C4-2B (cell line): ENCODE measurements around the gene IRX5.

Source experiments
- ZFX ChIP-seq: fragments of 450-650 bp; IDR thresholded peaks from 2 replicates; pipeline ENCODE4 v1.6.1; 2017
- TF ChIP-seq, protein P1 (sequence below): fragments of 450-650 bp; conservative IDR thresholded peaks from 2 replicates; pipeline ENCODE4 v1.5.1; 2017; ENCODE audit warnings: mild to moderate bottlenecking

DNA sequence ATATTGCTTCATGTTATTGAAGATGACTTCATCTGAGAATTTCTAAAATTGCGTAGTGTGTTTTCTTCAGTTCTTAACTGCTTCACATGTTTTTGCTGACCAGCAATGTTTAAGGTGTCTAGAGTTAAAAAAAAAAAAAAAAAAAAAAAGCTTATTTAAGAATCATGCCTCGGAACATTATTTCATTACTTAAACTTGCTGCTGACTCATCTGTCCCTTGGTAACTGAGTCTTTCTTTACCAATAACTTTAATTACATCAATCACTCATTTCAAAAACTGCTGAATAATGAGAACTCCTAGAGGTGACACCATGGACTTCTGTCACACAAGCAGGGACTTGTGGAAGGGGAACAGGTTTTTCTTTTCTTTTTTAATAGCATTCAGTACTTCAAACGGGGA is 16.2 kb downstream of the IRX5 start:
- TF ChIP-seq, protein P1, sequence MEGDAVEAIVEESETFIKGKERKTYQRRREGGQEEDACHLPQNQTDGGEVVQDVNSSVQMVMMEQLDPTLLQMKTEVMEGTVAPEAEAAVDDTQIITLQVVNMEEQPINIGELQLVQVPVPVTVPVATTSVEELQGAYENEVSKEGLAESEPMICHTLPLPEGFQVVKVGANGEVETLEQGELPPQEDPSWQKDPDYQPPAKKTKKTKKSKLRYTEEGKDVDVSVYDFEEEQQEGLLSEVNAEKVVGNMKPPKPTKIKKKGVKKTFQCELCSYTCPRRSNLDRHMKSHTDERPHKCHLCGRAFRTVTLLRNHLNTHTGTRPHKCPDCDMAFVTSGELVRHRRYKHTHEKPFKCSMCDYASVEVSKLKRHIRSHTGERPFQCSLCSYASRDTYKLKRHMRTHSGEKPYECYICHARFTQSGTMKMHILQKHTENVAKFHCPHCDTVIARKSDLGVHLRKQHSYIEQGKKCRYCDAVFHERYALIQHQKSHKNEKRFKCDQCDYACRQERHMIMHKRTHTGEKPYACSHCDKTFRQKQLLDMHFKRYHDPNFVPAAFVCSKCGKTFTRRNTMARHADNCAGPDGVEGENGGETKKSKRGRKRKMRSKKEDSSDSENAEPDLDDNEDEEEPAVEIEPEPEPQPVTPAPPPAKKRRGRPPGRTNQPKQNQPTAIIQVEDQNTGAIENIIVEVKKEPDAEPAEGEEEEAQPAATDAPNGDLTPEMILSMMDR: no peak
- TF ChIP-seq ZFX: no peak
